ENCODE measurements around the gene SLC25A40.
"Not testable (repeated sequence)": the region's sequence is repeated elsewhere in the genome, so short reads cannot be mapped to it uniquely, and the experiment has no call there.

Gene SLC25A40

GRCh38 chr7:87876040-87876868 lies at the start of gene SLC25A40, which contains the start of gene DBF4:
Gene SLC25A40 (minus strand): TSS chr7:87876360. CDS start chr7:87858727, 17,633 bp downstream.
Gene DBF4 (plus strand): TSS chr7:87876493. CDS start chr7:87876733, 240 bp downstream.
- Histone ChIP-seq H3K79me2 (ENCODE audit: control insufficient read depth, low read length) (peaks cover 96% of the 10 kb centered on the region), H3F3A (ENCODE audit: control insufficient read depth, insufficient read depth) (peaks cover 10% of the 10 kb centered on the region; the same call in 1 of the 2 replicates), H3K4me2 (ENCODE audit: low read length) (peak within 1 kb of the TSS; percentile 84), H3K9me3 (ENCODE audit: control insufficient read depth, insufficient read depth, low read length) (peaks cover 14% of the 10 kb centered on the region), H3K27me3 (ENCODE audit: control insufficient read depth, low read length) (no peaks in the 10 kb centered on the region), H3K4me1 (ENCODE audit: control insufficient read depth, low read length) (peaks cover 49% of the 10 kb centered on the region), H3K9me2 (replicated peaks; ENCODE audit: control insufficient read depth, low read length) (no peaks in the 10 kb centered on the region), H4K20me1 (ENCODE audit: control insufficient read depth, insufficient read depth, low read depth, low read length) (peaks cover 11% of the 10 kb centered on the region; the same call in 1 of the 2 replicates), H3K36me3 (ENCODE audit: control insufficient read depth, low read length) (peaks cover 69% of the 10 kb centered on the region), H3K4me3 (ENCODE audit: low read length) (peak within 1 kb of the TSS; percentile 89), H3K27ac (ENCODE audit: low read depth, low read length) (peak within 1 kb of the TSS; percentile 91)
- TF ChIP-seq CTCF (IDR thresholded peaks at IDR 0.05; ENCODE audit: low read depth, low read length, poor library complexity, severe bottlenecking) (no peak), EZH2phosphoT487 (IDR thresholded peaks at IDR 0.05; ENCODE audit: borderline replicate concordance, low read length) (no peak)

GRCh38 chr7:87922759-87923395 lies 46.7 kb upstream of the SLC25A40 start:
- not testable (repeated sequence) for H3K9me2 ChIP-seq (replicated peaks; ENCODE audit: control insufficient read depth, low read length); H3K4me3 ChIP-seq (ENCODE audit: low read length); H3K9me3 ChIP-seq (ENCODE audit: control insufficient read depth, insufficient read depth, low read length); H3K79me2 ChIP-seq (ENCODE audit: control insufficient read depth, low read length); H3K4me2 ChIP-seq (ENCODE audit: low read length); H3K4me1 ChIP-seq (ENCODE audit: control insufficient read depth, low read length); H4K20me1 ChIP-seq (ENCODE audit: control insufficient read depth, insufficient read depth, low read depth, low read length); H3F3A ChIP-seq (ENCODE audit: control insufficient read depth, insufficient read depth); H3K27me3 ChIP-seq (ENCODE audit: control insufficient read depth, low read length); H3K27ac ChIP-seq (ENCODE audit: low read depth, low read length); H3K36me3 ChIP-seq (ENCODE audit: control insufficient read depth, low read length)

GRCh38 chr7:87920578-87920977 lies 44.4 kb upstream of the SLC25A40 start:
- H3K4me2 ChIP-seq (ENCODE audit: low read length), result no peak overlapping the region
- no peak overlapping the region for H3K4me3 ChIP-seq (ENCODE audit: low read length)
- H3K9me2 ChIP-seq (replicated peaks; ENCODE audit: control insufficient read depth, low read length), result no peaks in the 10 kb centered on the region
- no peaks in the 10 kb centered on the region for H3F3A ChIP-seq (ENCODE audit: control insufficient read depth, insufficient read depth)
- no peaks in the 10 kb centered on the region for H3K9me3 ChIP-seq (ENCODE audit: control insufficient read depth, insufficient read depth, low read length)
- H3K27me3 ChIP-seq (ENCODE audit: control insufficient read depth, low read length), result no peaks in the 10 kb centered on the region
- H3K27ac ChIP-seq (ENCODE audit: low read depth, low read length), result no peak overlapping the region
- no peaks in the 10 kb centered on the region for H3K79me2 ChIP-seq (ENCODE audit: control insufficient read depth, low read length)
- TF ChIP-seq EZH2phosphoT487 (IDR thresholded peaks at IDR 0.05; ENCODE audit: borderline replicate concordance, low read length), result no peak
- no peak for TF ChIP-seq CTCF (IDR thresholded peaks at IDR 0.05; ENCODE audit: low read depth, low read length, poor library complexity, severe bottlenecking)
- H3K4me1 ChIP-seq (ENCODE audit: control insufficient read depth, low read length), result no peaks in the 10 kb centered on the region
- no peaks in the 10 kb centered on the region for H3K36me3 ChIP-seq (ENCODE audit: control insufficient read depth, low read length)
- H4K20me1 ChIP-seq (ENCODE audit: control insufficient read depth, insufficient read depth, low read depth, low read length), result no peaks in the 10 kb centered on the region

GRCh38 chr7:87919875-87920274 lies 43.7 kb upstream of the SLC25A40 start:
- Histone ChIP-seq H3K4me2 (ENCODE audit: low read length) (no peak overlapping the region), H4K20me1 (ENCODE audit: control insufficient read depth, insufficient read depth, low read depth, low read length) (no peaks in the 10 kb centered on the region), H3K4me3 (ENCODE audit: low read length) (no peak overlapping the region), H3K27me3 (ENCODE audit: control insufficient read depth, low read length) (no peaks in the 10 kb centered on the region), H3F3A (ENCODE audit: control insufficient read depth, insufficient read depth) (no peaks in the 10 kb centered on the region), H3K36me3 (ENCODE audit: control insufficient read depth, low read length) (no peaks in the 10 kb centered on the region), H3K9me3 (ENCODE audit: control insufficient read depth, insufficient read depth, low read length) (no peaks in the 10 kb centered on the region), H3K9me2 (replicated peaks; ENCODE audit: control insufficient read depth, low read length) (no peaks in the 10 kb centered on the region), H3K4me1 (ENCODE audit: control insufficient read depth, low read length) (no peaks in the 10 kb centered on the region), H3K79me2 (ENCODE audit: control insufficient read depth, low read length) (no peaks in the 10 kb centered on the region), H3K27ac (ENCODE audit: low read depth, low read length) (no peak overlapping the region)
- TF ChIP-seq EZH2phosphoT487 (IDR thresholded peaks at IDR 0.05; ENCODE audit: borderline replicate concordance, low read length) (no peak), CTCF (IDR thresholded peaks at IDR 0.05; ENCODE audit: low read depth, low read length, poor library complexity, severe bottlenecking) (no peak)
